Epithelial cell of esophagus (primary cell): ENCODE results near the gene KRTAP5-1.
"Not testable (repeated sequence)": the region's sequence is repeated elsewhere in the genome, so short reads cannot be mapped to it uniquely, and the experiment has no call there.

Experiments used
- DNase-seq: peaks from one replicate; pipeline ENCODE4 v3.0.0; 2010; ENCODE audit warnings: low read depth
- H3K4me3 ChIP-seq: 2 replicates; pipeline ENCODE4 v1.5.1; 2011; ENCODE audit warnings: mild to moderate bottlenecking, low read length, control low read depth
- TF ChIP-seq, protein P1 (sequence below): IDR thresholded peaks from 2 replicates; pipeline ENCODE4 v1.5.1; 2011; ENCODE audit warnings: low read depth, mild to moderate bottlenecking, low read length, control low read depth, inconsistent platforms; ENCODE audit not compliant: insufficient read depth; ENCODE audit errors: missing control alignments

Gene KRTAP5-1

DNA sequence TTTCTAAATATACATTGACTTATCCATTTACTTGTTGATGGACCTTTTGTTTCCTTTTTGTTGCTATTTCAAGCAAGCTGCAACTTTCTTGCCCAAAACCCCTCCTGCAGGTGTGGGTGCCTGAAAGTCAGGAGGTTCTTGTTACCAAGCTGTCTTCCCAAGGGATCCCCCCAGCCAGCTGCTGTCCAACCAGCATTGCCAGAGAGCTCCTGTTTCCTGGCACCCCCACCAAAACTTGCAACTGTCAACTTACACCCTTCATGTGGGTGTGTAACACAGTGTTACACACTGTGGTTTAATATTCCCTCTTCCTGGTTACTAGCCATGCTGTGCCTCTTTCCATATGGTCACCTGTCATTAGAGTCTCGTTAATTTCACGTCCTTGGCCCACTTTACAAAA is 1.6 kb upstream of the KRTAP5-1 start:
- TF ChIP-seq, protein P1, sequence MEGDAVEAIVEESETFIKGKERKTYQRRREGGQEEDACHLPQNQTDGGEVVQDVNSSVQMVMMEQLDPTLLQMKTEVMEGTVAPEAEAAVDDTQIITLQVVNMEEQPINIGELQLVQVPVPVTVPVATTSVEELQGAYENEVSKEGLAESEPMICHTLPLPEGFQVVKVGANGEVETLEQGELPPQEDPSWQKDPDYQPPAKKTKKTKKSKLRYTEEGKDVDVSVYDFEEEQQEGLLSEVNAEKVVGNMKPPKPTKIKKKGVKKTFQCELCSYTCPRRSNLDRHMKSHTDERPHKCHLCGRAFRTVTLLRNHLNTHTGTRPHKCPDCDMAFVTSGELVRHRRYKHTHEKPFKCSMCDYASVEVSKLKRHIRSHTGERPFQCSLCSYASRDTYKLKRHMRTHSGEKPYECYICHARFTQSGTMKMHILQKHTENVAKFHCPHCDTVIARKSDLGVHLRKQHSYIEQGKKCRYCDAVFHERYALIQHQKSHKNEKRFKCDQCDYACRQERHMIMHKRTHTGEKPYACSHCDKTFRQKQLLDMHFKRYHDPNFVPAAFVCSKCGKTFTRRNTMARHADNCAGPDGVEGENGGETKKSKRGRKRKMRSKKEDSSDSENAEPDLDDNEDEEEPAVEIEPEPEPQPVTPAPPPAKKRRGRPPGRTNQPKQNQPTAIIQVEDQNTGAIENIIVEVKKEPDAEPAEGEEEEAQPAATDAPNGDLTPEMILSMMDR, result no peak
- no peak for DNase-seq
- H3K4me3 ChIP-seq, result no peak overlapping the region

DNA sequence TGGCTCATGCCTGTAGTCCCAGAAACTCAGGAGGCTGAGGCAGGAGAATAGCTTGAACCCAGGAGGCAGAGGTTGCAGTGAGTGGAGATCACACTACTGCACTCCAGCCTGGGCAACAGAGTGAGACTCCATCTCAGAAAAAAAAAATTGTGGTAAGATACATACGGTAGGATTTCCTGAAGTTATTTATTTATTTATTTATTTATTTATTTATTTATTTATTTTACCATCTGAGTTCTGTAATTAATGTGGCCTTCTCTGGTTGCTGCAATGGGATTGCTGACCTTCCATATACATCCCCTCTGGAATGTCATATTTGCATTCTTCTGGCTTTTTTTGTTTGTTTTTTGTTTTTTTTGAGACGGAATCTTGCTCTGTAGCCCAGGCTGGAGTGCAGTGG is 2.2 kb downstream of the KRTAP5-1 start:
- not testable (repeated sequence) for H3K4me3 ChIP-seq, DNase-seq

DNA sequence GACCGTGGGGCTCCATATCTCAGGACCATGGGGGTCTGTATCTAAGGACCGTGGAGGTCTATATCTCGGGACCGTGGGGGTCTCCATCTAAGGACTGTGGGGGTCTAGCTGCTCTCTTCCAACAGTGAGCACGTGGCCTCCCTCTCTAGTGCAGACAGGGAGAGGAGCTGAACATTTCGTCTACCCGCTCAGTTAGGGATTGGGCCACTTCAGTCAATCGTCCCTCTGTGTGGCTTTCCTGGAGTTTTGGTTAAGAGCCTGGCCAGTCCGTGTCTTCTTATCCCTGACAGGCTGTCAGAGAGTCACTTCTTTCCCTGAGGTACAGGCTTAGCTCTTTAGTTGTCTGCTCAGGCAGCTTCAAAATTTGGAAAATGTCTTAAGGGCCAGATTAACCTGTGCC is 3.1 kb downstream of the KRTAP5-1 start:
- TF ChIP-seq, protein P1, result no peak
- no peak overlapping the region for H3K4me3 ChIP-seq
- no peak for DNase-seq

DNA sequence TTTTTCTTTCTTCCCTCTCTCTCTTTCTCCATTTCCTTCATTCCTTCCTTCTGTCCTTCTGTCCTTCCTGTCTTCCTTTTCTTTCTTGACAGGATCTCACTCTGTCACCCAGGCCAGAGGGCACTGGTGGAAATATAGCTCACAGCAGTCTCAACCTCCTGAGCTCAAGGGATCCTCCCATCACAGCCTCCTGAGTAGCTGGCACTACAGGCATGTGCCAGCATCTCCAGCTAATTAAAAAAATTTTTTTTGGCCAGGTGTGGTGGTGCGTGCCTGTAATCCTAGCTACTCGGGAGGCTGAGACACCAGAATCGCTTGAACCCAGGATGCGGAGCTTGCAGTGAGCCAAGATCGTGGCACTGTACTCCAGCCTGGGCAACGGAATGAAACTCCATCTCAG is 8.3 kb downstream of the KRTAP5-1 start:
- peak; percentile 68 for DNase-seq
- TF ChIP-seq, protein P1, result no peak
- H3K4me3 ChIP-seq, result no peak overlapping the region

DNA sequence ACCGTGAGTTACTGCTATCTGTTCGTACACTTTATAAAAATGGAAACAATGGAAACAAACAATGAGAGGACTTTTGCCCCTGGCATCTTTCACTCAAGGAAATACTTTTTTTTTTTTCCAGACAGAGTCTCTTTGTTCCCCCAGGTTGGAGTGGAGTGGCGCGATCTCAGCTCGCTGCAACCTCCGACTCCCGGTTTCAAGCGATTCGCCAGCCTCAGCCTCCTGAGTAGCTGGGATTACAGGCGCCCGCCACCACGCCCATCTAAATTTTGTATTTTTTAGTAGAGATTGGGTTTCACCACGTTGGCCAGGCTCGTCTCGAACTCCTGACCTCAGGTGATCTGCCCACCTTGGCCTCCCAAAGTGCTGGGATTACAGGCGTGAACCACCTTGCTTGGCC is 9.3 kb downstream of the KRTAP5-1 start:
- H3K4me3 ChIP-seq, DNase-seq: not testable (repeated sequence)

DNA sequence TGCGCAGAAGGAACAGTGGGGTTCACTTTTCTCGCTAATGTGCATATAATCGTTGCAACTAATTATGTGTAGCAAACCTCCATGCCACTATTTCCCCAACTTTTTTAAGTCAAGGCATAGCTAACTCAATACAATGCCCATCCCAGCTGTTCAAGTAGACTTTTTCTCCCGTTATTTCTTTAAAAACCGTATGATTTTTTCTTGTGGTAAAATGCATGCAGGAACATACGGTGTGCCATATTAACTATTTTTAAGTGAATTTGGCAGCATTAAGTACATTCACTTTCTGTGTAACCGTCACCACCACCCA is 10.2 kb downstream of the KRTAP5-1 start:
- no peak for DNase-seq
- TF ChIP-seq, protein P1, result no peak
- H3K4me3 ChIP-seq, result no peak overlapping the region

DNA sequence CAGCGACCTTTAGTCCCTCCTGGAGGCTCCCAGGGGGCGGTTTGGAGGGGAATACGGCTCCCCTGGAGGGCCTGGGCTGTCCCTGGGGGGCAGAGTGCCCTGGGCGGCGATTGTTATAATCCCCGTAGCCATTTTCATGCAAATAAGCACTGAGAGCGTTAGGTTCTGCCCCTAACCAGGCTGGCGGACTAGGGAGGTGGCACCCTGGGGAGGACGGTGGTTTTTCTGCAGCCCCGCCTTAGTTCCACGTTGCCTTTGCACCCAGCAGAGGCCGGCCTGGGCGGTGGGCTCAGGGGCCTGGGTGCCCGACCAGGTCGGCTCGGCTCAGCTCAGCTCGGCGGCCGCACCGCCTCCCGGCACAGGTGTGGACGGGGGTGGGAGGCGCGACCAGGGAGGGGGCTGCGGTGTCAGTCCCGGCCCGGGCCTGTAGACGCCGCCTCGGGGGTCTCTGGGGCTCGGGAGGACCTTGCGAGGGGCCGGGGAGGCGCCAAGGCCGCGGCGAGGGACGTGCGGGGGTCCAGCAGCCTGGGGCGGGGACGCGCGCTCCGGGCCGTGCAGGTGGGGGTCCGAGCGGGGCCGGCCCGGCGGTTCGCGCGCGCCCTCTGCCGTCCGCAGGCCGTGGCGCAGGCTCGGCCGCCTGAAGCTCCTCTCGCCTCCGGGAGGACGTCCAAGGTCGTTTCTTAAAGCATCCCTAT is 10.7 kb downstream of the KRTAP5-1 start:
- DNase-seq, result peak; percentile 44
- peak overlapping the region; percentile 10 for H3K4me3 ChIP-seq

DNA sequence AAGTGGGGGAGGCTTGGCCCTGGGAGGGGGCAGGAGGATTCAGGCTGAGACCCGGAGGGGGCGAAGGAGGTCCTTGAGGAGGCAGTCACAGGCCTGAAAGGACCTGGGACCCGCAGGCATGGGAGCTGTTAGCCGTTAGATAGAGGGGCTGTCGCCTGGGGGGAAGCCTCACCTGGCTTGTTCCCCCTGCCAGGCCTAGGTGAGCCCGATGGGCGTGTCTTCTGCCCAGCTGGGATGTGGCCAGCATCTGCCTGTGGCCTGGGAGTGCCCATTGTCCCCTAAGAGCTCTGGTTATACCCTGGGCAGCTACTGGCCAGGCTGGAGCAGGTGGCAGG is 11.2 kb downstream of the KRTAP5-1 start:
- TF ChIP-seq, protein P1, result no peak
- H3K4me3 ChIP-seq, result peak overlapping the region; percentile 10
- peak; percentile 15 for DNase-seq

More for the DNA sequence above, 10.7 kb downstream of the KRTAP5-1 start:
- TF ChIP-seq, protein P1, result peak; percentile 54
